NOMO-1 treated with DMSO at 0.1 percent for 48 hours (cell line): ENCODE data around the gene BBLN.

ENCODE experiments used
- DNase-seq: peaks from one replicate; lab custom pipeline; 2025; ENCODE audit not compliant: unreplicated experiment; lab: John Stamatoyannopoulos, UW

Gene BBLN

DNA sequence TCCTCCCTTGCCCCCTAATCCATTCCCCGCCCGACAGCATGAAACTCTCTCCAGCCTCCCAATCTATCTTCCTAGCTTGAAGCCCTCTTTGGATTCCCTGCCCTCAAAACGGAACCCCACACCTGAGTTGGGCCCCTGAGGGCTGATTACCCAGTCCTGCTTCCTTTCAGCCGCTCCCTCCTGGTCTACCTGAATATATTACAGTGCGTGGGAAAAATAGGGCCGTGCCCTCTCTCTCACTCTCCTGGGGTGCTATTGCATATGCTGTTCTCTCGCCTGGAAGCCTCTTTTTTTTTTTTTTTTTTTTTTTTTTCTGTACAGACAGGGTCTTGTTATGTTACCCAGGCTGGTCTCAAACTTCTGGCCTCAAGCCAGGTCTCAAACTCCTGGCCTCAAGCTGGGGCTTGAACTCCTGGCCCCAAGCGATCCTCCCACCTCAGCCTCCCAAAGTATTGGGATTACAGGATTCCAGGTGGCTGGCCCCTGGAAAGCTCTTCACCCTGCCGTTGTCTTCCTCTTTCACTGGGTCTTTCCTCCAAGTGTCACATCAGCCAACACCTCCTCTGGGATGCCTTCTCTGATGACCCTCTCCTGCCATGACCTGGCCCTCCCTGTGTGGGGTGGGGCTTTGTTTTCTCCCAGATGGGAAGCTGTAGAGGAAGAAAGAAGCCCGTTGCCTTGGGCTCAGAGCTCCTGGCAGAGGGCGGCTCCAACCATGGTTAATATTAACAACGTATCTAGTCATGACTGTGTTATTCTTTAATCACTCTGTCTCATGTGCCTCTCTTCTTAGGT is 51.3 kb downstream of the BBLN start:
- DNase-seq: no peak

GRCh38 chr9:128211981-128212281 is 51.9 kb downstream of the BBLN start:
- no peak for DNase-seq
